ENCODE results near the gene NOLC1. TPM values are rescaled to one million over a fixed set of nuclear protein-coding genes. Genes with fewer than 3 reads are reported as not detected.

Gene NOLC1
- total RNA-seq, 1 donor from 2014 or later, result 95.1 TPM

- H3K36me3 Mint-ChIP-seq (ENCODE audit: low read depth), result peaks cover 87% of the 10 kb centered on the region
- DNase-seq (no peak), ATAC-seq (ENCODE audit: low read depth) (no peak)
- ChIA-PET CTCF (no interaction called here), POLR2A (no interaction called here)
- intact Hi-C loops (cut with micrococcal nuclease), result no loop called here
- no peak overlapping the region for H3K4me3 Mint-ChIP-seq
- TF ChIP-seq CTCF (IDR thresholded peaks at IDR 0.05), result no peak
- H3K9me3 Mint-ChIP-seq, result no peaks in the 10 kb centered on the region
- no peaks in the 10 kb centered on the region for H3K27me3 Mint-ChIP-seq
- no peak overlapping the region for H3K27ac Mint-ChIP-seq
- H3K4me1 Mint-ChIP-seq, result peaks cover 8% of the 10 kb centered on the region
These were observed 10.5 kb upstream of the NOLC1 start for GRCh38 chr10:102141583-102142107.

GRCh38 chr10:102146971-102147428, 5.2 kb upstream of the NOLC1 start:
- Mint-ChIP-seq H3K27ac (no peak overlapping the region), H3K9me3 (no peaks in the 10 kb centered on the region), H3K4me1 (peaks cover 11% of the 10 kb centered on the region), H3K36me3 (ENCODE audit: low read depth) (peaks cover 86% of the 10 kb centered on the region), H3K4me3 (no peak overlapping the region), H3K27me3 (no peaks in the 10 kb centered on the region)
- POLR2A ChIA-PET, result interaction anchor here (1.4 kb wide), 1 partner anchor 14 kb away, joined by 5 read pairs; the partner anchor contains the start of gene PPRC1
- no peak for ATAC-seq (ENCODE audit: low read depth)
- no peak for TF ChIP-seq CTCF (IDR thresholded peaks at IDR 0.05)
- CTCF ChIA-PET, result no interaction called here
- intact Hi-C loops (cut with micrococcal nuclease), result no loop called here
- no peak for DNase-seq

GRCh38 chr10:102147561-102147960, 4.6 kb upstream of the NOLC1 start:
- Mint-ChIP-seq H3K27me3 (no peaks in the 10 kb centered on the region), H3K27ac (no peak overlapping the region), H3K4me1 (peaks cover 15% of the 10 kb centered on the region), H3K36me3 (ENCODE audit: low read depth) (peaks cover 88% of the 10 kb centered on the region), H3K9me3 (no peaks in the 10 kb centered on the region), H3K4me3 (no peak overlapping the region)
- ATAC-seq (ENCODE audit: low read depth) (no peak), DNase-seq (no peak)
- ChIA-PET CTCF (no interaction called here), POLR2A (no interaction called here)
- TF ChIP-seq CTCF (IDR thresholded peaks at IDR 0.05), result no peak
- intact Hi-C loops (cut with micrococcal nuclease), result no loop called here

- Mint-ChIP-seq H3K9me3 (no peaks in the 10 kb centered on the region), H3K4me3 (no peak overlapping the region), H3K27me3 (no peaks in the 10 kb centered on the region), H3K27ac (peak overlapping the region; percentile 27), H3K4me1 (peaks cover 22% of the 10 kb centered on the region), H3K36me3 (ENCODE audit: low read depth) (peaks cover 89% of the 10 kb centered on the region)
- intact Hi-C loops (cut with micrococcal nuclease), result no loop called here
- no peak for ATAC-seq (ENCODE audit: low read depth)
- CTCF ChIA-PET, result no interaction called here
- TF ChIP-seq CTCF (IDR thresholded peaks at IDR 0.05), result no peak
- POLR2A ChIA-PET, result no interaction called here
- no peak for DNase-seq
These were observed 3.9 kb upstream of the NOLC1 start for GRCh38 chr10:102148275-102148674.

GRCh38 chr10:102150970-102151773, 1.0 kb upstream of the NOLC1 start:
- no peaks in the 10 kb centered on the region for H3K9me3 Mint-ChIP-seq
- H3K27ac Mint-ChIP-seq, result peak overlapping the region; percentile 93
- no peak for TF ChIP-seq CTCF (IDR thresholded peaks at IDR 0.05)
- intact Hi-C loops (cut with micrococcal nuclease), result loop anchor here (5.0 to 10.0 kb wide), 3 partner anchors 94 to 491 kb away; partner anchors contain the start of genes CUEDC2, GBF1, PITX3 and TRIM8
- no peak for DNase-seq
- ATAC-seq (ENCODE audit: low read depth), result no peak
- H3K36me3 Mint-ChIP-seq (ENCODE audit: low read depth), result peaks cover 82% of the 10 kb centered on the region
- ChIA-PET POLR2A (interaction anchor here (0.6 to 2.3 kb wide), 16 partner anchors 10 to 593 kb away, joined by 3 to 11 read pairs (median 4); partner anchors contain the start of genes CUEDC2, OGA, PPRC1 and WBP1L), CTCF (interaction anchor here (0.6 to 1.4 kb wide), 3 partner anchors 19 to 370 kb away, joined by 3 to 4 read pairs (median 3); no protein-coding TSS in a partner anchor)
- peak overlapping the region; percentile 97 for H3K4me3 Mint-ChIP-seq
- peaks cover 35% of the 10 kb centered on the region for H3K4me1 Mint-ChIP-seq
- no peaks in the 10 kb centered on the region for H3K27me3 Mint-ChIP-seq

Data from activated B cell treated with CpG ODN at 0.5 μM for 24 hours (primary cell).